Osteoblast (primary cell): ENCODE measurements around the gene LAMA1. TPM values are rescaled to one million over a fixed set of nuclear protein-coding genes. Genes with fewer than 3 reads are reported as not detected.
A peak's percentile ranks its signal among the peaks of the same experiment; 100 is the strongest.

Experiments
- DNase-seq: peaks from one replicate; pipeline ENCODE4 v3.0.0; 2011; ENCODE audit warnings: low spot score, mixed read lengths; ENCODE audit not compliant: insufficient read length; ENCODE audit errors: missing footprints
- H2AFZ ChIP-seq: 2 replicates; pipeline ENCODE4 v1.6.0; 2011; ENCODE audit warnings: mild to moderate bottlenecking, low read length
- H3K27ac ChIP-seq: 2 replicates; pipeline ENCODE4 v1.5.1; 2011; ENCODE audit warnings: mild to moderate bottlenecking, low read depth, low read length, moderate library complexity
- H3K27me3 ChIP-seq: 2 replicates; pipeline ENCODE4 v1.6.0; 2012; ENCODE audit warnings: mild to moderate bottlenecking, control low read depth, inconsistent platforms, low read length, moderate library complexity; ENCODE audit not compliant: insufficient read depth
- H3K36me3 ChIP-seq: 2 replicates; pipeline ENCODE4 v1.5.1; 2011; ENCODE audit warnings: mild to moderate bottlenecking, low read length, control low read depth, moderate library complexity; ENCODE audit not compliant: insufficient read depth
- H3K4me1 ChIP-seq: 2 replicates; pipeline ENCODE4 v1.5.1; 2011; ENCODE audit warnings: mild to moderate bottlenecking, low read length, control low read depth, moderate library complexity; ENCODE audit not compliant: insufficient read depth
- H3K4me2 ChIP-seq: 2 replicates; pipeline ENCODE4 v1.6.0; 2011; ENCODE audit warnings: mild to moderate bottlenecking, low read length; ENCODE audit not compliant: insufficient read depth
- H3K4me3 ChIP-seq: fragments of 200-600 bp; sonication (generic); 3 replicates; pipeline ENCODE4 v1.5.1; 2012; ENCODE audit warnings: mild to moderate bottlenecking, low read length, inconsistent platforms; ENCODE audit not compliant: insufficient read depth
- H3K79me2 ChIP-seq: 2 replicates; pipeline ENCODE4 v1.6.0; 2012; ENCODE audit warnings: mild to moderate bottlenecking, low read length, control low read depth, inconsistent platforms; ENCODE audit not compliant: insufficient read depth
- H3K9me3 ChIP-seq: 2 replicates; pipeline ENCODE4 v1.5.1; 2011; ENCODE audit warnings: low read depth, low read length, control low read depth
- H4K20me1 ChIP-seq: 2 replicates; pipeline ENCODE4 v1.6.0; 2012; ENCODE audit warnings: mild to moderate bottlenecking, low read length, control low read depth; ENCODE audit not compliant: insufficient read depth
- total RNA-seq: library from RNA; depleted of rRNA; stranded (reverse); fragments of >200 nt; gene quantifications from 2 replicates; pipeline ENCODE4 v1.2.3, GENCODE V29; 2012
- TF ChIP-seq, protein P1 (sequence below): IDR thresholded peaks from 2 replicates; pipeline ENCODE4 v1.5.1; 2011; ENCODE audit warnings: mild to moderate bottlenecking, low read depth, low read length, moderate library complexity; ENCODE audit errors: extremely low read depth

Gene LAMA1
- total RNA-seq, 1 donor = 8.3 TPM

DNA sequence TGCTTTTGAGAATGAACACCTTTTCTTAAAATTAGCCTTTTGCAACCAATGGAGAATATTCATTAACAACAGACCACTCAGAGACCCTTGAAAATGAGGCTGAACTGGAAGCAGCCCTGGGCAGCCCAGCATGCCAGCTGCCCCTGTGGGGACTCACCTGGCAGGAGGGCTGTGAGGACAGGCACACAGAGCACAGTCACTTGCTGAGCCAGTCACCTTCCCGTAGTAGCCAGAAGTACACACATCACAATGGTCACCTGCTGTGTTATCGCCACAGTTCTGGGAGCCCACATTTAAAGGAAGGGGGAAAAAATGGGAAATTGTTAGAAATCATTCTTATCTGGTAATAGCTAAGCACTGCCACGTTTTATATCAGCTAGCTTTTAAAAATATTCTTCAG lies 115.5 kb downstream of the LAMA1 start:
- Histone ChIP-seq H3K36me3 (peaks cover 12% of the 10 kb centered on the region), H3K79me2 (no peaks in the 10 kb centered on the region), H2AFZ (no peak overlapping the region), H3K27ac (no peak overlapping the region), H3K4me2 (no peak overlapping the region), H4K20me1 (no peaks in the 10 kb centered on the region), H3K4me3 (no peak overlapping the region), H3K27me3 (no peaks in the 10 kb centered on the region), H3K4me1 (no peaks in the 10 kb centered on the region), H3K9me3 (no peaks in the 10 kb centered on the region)
- no peak for DNase-seq
- TF ChIP-seq, protein P1, sequence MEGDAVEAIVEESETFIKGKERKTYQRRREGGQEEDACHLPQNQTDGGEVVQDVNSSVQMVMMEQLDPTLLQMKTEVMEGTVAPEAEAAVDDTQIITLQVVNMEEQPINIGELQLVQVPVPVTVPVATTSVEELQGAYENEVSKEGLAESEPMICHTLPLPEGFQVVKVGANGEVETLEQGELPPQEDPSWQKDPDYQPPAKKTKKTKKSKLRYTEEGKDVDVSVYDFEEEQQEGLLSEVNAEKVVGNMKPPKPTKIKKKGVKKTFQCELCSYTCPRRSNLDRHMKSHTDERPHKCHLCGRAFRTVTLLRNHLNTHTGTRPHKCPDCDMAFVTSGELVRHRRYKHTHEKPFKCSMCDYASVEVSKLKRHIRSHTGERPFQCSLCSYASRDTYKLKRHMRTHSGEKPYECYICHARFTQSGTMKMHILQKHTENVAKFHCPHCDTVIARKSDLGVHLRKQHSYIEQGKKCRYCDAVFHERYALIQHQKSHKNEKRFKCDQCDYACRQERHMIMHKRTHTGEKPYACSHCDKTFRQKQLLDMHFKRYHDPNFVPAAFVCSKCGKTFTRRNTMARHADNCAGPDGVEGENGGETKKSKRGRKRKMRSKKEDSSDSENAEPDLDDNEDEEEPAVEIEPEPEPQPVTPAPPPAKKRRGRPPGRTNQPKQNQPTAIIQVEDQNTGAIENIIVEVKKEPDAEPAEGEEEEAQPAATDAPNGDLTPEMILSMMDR = no peak

DNA sequence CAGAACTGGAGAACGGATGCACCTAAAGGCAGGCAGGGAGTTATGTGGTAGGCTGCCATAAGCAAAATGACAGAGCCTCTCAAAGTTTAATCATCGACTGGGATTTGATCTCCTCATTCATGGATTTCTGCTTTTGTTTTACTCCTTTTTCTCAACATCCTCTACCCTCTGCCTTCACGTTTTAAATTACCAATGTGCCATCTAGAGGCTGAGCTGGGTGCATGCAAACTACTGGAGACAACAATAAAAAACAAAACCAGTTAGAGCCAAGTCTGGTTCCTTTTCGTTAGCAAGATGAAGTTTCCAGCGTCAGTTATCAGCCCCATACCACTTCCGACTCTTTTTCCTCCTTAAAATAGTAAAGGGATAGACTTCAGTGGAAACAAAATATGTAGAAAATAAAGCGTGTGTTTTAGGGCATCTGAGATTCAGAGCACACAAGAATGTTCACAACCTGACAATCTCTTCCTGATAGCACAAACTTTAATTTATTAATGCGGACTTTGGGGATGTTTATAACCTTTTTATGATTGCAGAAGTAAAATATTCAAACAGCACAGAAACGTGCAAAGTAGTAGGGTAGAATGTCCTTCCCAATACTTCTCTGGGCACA lies 117.0 kb downstream of the LAMA1 start:
- Histone ChIP-seq H3K27me3 (no peaks in the 10 kb centered on the region), H3K4me3 (no peak overlapping the region), H3K27ac (no peak overlapping the region), H3K4me2 (no peak overlapping the region), H3K79me2 (no peaks in the 10 kb centered on the region), H3K4me1 (no peaks in the 10 kb centered on the region), H3K36me3 (peaks cover 8% of the 10 kb centered on the region), H2AFZ (no peak overlapping the region), H4K20me1 (no peaks in the 10 kb centered on the region), H3K9me3 (no peaks in the 10 kb centered on the region)
- TF ChIP-seq, protein P1 = peak; percentile 57
- DNase-seq = no peak

DNA sequence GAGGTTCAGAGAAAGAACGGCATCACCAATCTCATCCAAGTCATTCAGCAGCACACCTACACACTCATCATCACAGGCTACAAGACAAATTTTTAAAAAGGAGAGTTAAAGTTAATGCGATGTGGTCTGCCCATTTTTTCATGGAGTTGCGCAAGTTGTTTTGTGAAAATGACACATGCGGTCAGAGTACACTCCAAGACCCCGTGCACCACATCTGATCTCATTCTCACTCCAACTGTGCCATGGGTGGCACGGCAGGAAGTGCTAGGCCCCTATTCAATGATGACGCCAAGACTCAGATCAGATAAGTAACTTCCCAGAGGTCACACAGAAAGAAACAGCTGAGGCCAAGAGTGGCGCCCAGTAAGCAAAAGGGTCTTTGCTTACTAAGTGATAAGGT lies 119.8 kb downstream of the LAMA1 start:
- Histone ChIP-seq H3K9me3 (no peaks in the 10 kb centered on the region), H3K4me3 (no peak overlapping the region), H3K4me2 (no peak overlapping the region), H3K79me2 (no peaks in the 10 kb centered on the region), H3K27me3 (no peaks in the 10 kb centered on the region), H3K36me3 (peaks cover 6% of the 10 kb centered on the region), H4K20me1 (no peaks in the 10 kb centered on the region), H2AFZ (no peak overlapping the region), H3K27ac (no peak overlapping the region), H3K4me1 (no peaks in the 10 kb centered on the region)
- no peak for DNase-seq
- TF ChIP-seq, protein P1 = no peak

DNA sequence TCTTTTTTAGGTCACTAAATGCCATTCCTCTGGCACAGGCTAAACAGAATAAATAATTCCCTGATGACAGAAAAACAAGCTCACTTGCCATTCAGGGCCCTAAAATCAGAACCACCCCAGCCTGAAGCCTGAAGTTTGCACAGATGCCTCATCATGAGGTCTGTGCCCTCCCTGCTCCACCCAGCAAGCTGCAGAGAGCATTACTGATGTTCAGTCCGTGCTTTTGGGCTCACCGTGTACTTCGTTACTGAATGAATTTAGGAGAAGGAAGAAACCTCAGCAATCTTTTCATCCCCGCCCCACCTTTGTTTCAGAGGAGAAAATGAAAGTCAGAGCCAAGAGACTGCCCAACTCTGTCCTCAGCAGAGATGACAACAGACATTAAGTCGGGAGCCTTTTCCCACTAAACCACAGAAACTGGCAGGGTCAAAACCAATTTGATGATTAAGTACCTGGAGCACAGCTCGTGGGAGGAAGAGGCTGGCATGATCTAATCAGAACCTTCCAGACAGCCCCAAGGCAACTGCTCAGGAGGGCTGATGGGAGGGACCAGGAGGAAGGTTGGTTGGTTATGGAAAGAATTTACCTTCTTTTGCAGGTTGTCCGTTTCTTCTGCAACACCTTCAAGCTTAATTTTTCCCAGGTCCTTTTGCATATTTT lies 122.7 kb downstream of the LAMA1 start:
- DNase-seq = no peak
- Histone ChIP-seq H4K20me1 (no peaks in the 10 kb centered on the region), H3K36me3 (peaks cover 6% of the 10 kb centered on the region), H3K4me2 (peak overlapping the region; percentile 17), H3K79me2 (no peaks in the 10 kb centered on the region), H2AFZ (no peak overlapping the region), H3K4me1 (no peaks in the 10 kb centered on the region), H3K4me3 (no peak overlapping the region), H3K9me3 (no peaks in the 10 kb centered on the region), H3K27ac (no peak overlapping the region), H3K27me3 (no peaks in the 10 kb centered on the region)
- TF ChIP-seq, protein P1 = no peak
